HL-60 (cell line): Measurements from ENCODE around the gene CHCHD6.

Experiments used
- GABPA ChIP-seq: IDR thresholded peaks from 2 replicates; pipeline ENCODE4 v1.6.1; 2012; ENCODE audit warnings: low read depth
- REST ChIP-seq: IDR thresholded peaks from 2 replicates; pipeline ENCODE4 v1.6.1; 2012; ENCODE audit warnings: low read depth; ENCODE audit not compliant: insufficient replicate concordance
- TF ChIP-seq, protein P1 (sequence below): IDR thresholded peaks from one replicate; pipeline ENCODE4 v1.5.1; 2011; ENCODE audit warnings: low read length, control low read depth, inconsistent platforms; ENCODE audit not compliant: insufficient read depth

DNA sequence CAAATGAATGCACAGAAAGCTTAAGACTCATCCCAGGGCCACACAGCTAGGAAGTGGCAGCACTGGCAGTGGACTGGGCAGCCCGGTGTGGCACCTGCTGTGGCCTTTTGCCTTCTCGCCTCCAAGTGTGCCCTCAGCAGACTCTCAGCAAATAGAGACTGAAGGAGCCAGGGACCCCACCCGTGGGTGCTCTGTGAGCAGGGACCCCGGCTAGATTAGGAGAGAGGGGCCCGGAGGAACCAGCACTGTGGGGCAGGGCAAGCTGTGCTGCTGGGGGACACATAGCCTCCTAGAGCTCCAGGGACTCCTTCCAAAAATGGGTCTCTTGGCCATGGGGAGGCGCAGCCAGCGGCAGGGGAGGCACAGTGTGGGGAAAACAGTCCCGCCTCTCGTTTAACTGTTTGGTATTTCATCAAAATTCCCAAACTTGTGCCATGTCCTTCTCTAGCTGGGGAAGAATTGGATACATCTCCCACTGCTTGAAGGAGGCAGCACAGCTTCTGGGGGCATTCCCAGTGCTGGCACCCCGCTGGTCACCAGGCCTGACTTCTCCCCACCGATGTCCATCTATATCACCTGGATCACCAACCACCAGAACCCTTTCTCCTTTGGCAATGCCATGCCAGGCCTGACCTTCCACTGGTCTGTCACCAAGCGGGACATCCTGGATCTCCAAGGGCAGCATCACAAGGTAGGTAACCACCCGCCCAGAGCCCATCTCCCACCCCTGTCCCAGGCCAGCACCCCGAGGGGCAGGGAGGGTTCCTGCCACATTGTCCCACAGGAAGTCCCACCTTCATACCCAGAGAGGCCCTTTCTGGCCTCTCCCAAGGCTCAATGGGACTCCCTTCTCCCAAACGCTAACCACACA, 37.1 kb upstream of the CHCHD6 start:
- TF ChIP-seq, protein P1, sequence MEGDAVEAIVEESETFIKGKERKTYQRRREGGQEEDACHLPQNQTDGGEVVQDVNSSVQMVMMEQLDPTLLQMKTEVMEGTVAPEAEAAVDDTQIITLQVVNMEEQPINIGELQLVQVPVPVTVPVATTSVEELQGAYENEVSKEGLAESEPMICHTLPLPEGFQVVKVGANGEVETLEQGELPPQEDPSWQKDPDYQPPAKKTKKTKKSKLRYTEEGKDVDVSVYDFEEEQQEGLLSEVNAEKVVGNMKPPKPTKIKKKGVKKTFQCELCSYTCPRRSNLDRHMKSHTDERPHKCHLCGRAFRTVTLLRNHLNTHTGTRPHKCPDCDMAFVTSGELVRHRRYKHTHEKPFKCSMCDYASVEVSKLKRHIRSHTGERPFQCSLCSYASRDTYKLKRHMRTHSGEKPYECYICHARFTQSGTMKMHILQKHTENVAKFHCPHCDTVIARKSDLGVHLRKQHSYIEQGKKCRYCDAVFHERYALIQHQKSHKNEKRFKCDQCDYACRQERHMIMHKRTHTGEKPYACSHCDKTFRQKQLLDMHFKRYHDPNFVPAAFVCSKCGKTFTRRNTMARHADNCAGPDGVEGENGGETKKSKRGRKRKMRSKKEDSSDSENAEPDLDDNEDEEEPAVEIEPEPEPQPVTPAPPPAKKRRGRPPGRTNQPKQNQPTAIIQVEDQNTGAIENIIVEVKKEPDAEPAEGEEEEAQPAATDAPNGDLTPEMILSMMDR = no peak
- TF ChIP-seq GABPA (no peak), REST (no peak)
